Stimulated activated CD4-positive, alpha-beta T cell treated with anti-CD3 and anti-CD28 coated beads, Interleukin-1b, Interleukin-23, amount 100 ng/mL, for 24 hours (primary cell): ENCODE data around the gene ARHGAP10.

Experiments
- DNase-seq, 4 experiments: peaks; one replicate each; pipeline ENCODE4 v3.0.0-alpha.2; 2020; ENCODE audit warnings: low read depth in 4 of 4, low spot score in 1 of 4

The ARHGAP10 gene

DNA sequence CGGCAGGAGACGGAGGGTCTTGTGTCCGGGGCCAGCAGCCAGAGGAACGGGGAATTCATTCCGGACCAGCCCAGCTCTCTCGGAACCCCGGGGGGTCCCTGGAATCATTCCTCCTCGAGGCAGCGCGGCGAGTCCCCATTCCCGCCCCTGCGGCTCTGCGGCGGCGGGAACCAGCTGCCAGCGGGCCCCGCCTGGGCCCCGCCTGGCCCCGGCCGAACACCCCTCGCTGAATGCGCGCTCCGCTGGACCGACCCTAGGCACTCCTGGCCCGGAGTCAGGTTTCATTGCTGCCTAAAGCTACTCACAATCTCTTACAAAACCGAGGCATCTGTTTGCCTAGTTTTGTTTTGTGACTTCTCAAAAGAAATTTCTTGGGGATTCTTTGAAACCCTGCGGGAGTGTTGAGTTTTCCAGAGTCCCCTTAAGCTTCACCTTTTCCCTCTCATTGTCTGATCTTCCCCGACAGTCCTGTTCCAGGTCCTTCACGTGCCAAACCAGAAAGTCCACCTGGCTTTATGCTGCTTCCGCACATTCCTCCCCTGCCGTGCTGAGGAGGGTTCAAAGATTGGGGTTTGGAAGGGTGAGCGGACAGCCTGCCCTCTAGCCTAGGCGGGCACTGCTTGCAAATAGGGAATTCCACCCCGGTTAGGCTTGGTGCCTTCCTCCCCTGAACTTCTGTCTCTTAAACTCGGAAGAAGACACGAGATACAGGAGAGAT lies 789 bp downstream of the ARHGAP10 start:
- DNase-seq = no peak

DNA sequence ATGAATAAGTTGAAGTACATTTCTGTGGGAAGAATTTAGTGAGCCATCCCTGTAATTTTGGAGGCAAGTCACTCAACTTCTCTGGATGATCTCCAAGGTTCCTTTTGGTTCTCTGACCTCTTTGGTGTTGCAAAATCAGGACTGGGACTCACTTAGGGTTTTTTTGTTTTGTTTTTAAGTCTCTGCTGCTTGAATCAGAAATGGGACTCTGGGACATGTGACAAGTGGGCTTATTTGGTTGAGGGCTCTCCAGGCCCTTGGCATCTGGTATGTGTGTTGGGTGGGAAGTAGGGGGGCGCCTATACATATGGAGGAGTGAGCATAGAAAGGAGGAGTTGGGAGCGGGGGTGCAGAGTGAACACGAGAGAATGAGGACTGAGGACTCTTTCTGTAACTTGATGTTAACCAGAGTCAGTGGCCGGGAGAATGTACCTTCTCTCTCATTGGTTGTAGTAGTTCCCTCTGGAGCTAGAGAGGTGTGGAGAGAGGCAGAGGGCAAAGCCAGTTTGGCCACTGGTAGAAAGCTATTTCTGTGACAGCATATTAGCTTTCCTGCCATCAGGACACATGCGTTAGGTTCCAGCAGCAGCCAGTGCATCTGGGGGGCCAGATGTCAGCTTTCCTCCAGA lies 1.9 kb downstream of the ARHGAP10 start:
- DNase-seq = no peak

DNA sequence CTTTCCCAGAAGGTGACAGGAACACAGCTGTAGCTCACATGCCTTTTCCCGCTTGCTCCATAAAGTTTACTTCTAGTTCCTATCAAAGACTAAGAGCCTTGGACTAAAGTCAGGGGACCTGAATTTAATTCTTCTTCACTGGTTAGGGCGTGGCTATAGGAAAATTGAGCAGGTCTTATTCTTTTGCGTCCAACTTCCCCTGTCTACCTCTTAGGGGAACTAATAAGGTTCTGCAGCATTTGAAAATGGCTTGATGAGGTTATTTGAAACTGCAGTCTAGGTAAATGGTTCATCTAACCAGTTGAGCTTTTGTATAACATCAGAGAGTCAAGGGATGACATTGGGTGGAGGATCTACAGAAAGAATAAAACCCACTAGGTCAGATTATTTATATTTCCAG lies 2.6 kb downstream of the ARHGAP10 start:
- DNase-seq = no peak

DNA sequence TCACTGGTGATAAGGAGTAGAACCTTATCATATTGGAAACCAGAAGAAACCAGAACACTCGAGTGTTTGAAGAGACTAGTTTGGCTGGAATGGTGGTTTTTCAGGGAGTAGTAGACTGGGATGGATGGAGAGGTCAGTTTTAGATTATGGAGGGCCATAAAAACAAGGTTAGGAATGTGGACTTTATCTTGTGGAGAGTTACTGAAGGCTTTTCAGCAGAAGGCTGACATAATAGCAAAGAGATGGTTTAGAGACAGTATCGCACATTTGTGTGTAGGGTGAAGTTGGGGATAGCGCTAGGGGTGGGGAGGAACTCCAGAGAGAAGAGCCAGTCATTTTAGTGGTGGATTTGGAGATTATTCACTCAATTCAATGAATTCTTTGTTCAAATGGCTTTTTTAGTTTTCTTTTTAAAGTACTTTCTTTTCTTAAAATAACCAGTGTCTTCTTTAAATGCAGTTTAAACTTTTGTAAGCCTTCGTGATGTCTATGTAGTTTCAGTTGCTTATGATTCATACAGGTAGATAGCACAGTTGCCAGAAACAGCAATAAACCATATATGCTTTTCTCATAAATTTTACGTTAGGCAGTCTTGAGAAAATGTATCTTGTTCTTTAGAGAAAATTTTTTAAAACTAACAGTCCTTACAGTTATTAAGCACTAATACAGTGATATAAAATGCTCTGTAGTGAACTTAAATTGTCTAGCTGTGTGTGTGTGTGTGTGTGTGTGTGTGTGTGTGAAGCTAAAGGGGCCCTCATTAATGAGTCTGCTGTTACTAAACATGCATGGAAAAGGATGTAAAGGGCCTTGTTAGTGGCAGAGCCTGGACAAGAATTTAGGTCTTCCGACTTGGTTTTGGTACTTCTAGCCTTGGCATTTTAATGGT lies 3.8 kb downstream of the ARHGAP10 start:
- DNase-seq = no peak

DNA sequence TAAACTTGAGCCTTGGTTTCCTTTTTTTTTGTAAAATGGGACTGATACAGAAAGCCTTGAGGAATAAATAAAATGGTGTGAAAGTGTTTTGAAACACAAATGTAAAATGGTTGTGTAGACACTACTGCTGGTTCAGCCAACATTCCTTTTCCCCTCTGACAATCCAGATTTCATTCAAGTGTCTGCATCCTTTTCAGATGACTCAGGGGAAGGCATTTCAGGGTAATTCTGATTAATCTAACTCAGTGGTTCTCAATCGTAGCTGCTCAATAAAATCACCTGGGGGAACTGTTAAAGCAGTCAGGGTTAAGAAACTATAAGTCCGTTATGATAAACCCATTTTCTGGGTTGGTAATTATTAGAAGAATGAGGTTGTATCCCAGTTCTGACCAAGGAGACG lies 4.6 kb downstream of the ARHGAP10 start:
- no peak for DNase-seq

DNA sequence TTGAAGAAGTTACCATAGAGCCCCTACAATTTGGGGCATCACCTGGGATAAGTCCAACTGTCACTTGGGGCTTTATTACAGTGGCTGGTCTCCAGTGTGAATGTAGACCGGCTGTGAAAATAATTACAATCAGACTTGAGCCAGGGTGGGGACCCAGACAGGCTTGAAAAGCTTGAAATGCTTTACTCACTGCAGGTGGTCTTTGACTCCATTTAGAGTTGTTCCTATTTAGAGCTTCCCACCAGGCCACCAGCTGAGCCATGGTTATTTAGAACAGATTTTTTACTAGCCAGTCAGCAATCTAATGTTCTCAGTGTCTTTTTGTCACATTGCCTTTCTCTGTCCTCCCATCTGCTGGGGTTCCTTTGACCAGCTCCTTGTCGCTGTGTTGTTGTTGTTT lies 5.7 kb downstream of the ARHGAP10 start:
- no peak for DNase-seq

DNA sequence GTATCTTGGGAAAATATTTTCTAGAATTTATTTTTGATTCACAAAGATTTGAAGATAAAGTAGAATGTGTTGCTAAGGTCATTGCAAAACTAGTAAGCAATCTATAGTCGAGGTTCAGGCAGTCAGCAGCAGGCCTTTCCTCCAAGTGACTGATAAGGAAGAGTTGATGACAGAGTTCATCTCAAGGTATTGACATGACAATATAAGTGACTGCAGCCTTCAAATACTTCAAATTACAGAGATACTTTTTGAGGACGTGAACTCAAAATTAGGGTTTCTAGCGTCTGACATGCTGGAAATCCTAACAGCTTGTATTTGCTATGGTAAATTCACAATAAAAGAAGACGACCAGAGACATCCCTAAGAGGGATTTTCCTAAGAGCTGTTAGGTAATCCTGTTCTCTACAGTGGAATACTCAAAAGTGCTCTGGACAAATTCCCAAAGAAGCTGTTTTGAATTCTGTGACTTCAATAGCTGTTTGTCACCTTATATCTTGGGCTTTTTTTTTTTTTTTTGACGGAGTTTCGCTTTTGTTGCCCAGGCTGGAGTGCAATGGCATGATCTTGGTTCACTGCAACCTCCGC lies 7.4 kb downstream of the ARHGAP10 start:
- DNase-seq = no peak

DNA sequence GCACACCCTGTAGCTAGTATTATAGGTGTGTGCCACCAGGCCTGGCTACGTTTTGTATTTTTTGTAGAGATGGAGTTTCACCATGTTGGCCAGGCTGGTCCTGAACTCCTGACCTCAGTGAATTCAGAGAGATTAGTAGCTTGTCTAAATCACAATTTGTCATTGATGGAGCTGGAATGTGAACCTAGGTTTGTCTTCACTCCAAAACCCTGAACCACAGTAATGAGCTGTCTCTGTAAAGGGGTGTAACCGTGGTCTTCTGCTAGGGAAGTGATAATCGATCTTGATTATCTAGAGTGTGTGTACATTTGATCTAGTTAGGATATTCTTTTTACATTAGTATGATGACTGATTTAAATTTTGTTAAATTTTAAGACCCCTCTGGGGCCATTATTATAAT lies 8.3 kb downstream of the ARHGAP10 start:
- DNase-seq = no peak

DNA sequence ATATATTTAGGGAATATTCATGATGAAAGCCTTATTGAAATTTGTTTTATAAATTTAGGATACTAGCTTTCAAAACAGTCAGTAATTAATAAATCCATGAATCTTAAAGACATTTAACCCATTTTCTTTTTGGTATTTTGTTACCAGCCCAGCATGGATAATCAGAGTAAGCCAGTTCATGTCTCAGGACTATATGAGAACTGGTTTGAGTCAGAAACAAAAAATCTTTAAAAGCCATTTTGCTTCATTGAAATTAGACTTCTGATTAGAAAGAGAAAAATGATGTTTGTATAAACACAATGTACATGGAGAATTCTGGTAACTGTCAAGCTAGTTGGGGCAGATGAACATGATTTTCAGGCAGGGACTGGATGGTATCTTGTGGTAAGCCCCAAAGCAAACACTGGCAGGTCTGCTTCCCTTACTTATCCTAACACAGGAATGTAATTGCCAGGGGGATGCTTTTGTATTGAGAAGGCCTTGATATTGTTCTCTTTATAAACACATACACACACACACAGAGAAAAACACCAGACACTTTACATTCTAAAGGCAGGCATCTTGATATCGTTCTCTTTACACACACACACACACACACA lies 9.4 kb downstream of the ARHGAP10 start:
- no peak for DNase-seq

DNA sequence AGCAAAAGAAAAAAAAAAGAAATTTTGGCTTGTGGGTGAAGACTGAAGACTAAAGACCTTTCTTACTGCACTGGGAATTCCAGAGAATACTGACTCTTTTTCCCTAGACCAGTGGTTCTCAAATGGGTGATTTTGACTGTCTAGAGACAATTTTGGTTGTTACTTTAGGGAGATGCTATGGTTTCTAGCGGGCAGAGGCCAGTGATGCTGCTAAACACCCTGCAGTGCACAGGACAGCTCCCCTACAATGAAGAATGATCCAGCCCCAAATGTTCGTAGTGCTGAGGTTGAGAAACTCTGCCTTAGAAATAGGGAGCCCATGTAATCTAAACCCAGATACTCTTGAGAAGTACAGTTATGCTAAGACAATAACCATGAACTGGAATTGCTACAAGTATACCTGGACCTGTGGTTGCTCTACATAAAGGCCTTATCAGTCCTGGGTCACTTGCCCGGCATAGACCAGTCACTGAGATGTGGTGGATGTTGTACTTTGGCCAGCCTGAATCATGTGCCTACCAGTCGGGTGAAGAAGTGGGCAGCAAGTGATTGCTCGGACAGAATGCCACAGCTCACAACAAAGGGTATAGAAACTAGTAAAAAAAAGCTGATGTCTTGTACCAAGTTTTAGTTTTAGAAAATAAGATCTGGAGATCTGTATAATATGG lies 16.0 kb downstream of the ARHGAP10 start:
- DNase-seq = no peak

DNA sequence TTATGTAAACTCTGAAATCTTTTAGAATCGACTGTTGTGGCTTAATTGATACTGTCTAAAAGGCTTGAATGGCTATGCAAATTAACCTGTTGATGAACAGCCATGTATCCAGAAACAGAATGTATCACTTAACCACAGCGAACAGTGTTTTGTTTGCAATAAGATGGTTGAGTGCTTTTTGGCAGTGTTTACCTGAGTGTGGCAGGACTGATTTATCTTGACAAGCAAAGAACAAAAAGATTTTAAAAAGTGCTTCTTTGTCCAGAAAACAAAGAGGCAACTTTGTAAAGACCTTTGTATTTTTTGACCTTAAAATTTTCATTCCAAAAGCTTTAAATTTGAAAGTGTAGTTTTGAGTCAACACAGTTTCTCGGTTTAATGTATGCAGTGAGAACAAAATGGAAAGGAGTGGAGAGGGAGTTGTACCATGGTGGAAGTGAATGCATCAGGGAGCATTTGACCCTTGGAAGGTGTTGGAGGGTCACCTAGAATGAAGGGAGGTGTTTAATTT lies 18.0 kb downstream of the ARHGAP10 start:
- no peak for DNase-seq

DNA sequence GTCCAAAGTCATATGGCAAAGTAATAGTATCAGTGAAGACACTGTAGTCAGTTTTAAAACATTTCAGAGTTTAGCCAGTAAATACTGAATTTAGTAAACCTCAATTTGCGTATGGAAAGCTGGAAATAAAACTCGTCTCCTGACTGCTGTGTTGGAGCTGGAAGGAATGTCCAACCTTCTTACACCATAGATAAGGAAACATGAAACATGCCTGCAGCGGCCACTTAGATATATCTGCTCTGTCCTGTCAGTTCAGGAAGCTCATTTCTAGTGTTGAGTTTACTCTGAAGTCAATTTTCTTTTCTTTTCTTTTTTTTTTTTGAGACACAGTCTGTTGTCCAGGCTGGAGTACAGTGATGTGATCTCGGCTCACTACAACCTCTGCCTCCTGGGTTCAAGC lies 21.2 kb downstream of the ARHGAP10 start:
- DNase-seq = no peak

DNA sequence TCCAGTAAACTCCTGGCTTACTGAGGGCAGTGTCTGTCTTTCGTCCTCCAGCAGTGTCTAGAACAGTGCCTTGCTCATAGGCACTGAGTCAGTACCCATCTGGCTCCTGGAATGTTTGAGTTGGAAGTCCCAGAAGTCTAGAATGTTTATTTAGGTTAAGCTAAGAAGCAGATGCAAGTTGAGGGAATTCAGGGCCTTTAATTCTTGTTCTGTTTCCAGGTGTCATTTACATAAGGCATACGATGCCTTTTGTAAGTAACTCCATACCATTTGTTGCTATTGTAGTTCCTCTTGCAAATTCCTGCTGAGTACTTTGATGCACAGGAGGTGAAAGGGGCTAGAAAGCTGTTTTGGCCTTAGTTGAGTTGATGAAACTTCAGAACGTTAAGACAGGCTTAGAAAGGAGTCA lies 22.2 kb downstream of the ARHGAP10 start:
- DNase-seq = no peak

DNA sequence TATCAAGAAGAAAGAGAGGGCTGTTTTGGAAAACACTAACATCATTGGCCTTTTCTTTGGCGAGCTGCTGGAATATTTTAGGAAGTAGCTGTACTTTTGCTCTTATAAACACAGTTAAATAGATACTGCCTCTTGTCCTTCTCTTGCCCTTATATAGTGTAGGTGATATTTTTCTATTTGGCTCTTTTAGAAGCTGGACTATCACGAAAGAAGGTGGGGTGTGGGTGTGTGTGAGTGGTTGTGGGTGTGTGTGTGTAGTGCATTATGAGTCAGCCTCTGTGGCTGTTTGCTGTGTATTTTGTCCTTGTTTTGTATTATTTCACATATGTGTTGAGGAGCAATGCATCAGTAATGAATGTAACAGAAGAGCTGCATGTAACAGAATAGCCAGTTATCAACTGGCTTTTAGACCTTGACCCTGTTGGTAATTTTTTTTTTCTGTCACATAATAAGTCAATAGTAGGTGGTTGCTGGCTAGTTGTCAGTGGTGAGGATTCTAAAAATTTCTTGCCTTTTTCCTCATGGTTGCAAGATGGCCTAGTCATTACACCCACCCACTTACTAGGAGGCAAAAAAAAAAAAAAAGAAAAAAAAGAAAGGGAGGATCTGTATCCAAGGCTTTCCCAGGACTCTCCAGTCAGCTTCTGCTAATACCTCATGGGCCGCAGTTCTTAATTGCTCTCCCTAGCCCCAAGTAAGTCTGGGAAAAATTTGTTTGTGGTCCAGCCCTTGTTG lies 23.8 kb downstream of the ARHGAP10 start:
- no peak for DNase-seq

DNA sequence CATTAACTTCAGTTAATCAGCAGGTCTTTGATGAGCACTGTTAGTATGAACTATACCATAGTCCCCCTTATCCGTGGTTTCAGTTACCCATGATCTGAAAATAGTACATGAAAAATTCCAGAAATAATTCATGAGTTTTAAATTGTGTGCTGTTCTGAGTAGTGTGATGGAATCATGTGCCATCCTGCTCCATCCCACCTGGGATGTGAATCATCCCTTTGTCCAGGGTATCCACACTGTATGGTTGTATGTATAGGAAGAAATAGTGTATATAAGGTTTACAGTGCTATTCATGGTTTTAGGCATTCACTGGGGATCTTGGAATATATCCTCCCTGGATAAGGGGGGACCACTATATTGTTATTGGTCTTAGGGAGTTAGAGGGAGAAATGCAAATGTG lies 24.5 kb downstream of the ARHGAP10 start:
- DNase-seq = no peak

DNA sequence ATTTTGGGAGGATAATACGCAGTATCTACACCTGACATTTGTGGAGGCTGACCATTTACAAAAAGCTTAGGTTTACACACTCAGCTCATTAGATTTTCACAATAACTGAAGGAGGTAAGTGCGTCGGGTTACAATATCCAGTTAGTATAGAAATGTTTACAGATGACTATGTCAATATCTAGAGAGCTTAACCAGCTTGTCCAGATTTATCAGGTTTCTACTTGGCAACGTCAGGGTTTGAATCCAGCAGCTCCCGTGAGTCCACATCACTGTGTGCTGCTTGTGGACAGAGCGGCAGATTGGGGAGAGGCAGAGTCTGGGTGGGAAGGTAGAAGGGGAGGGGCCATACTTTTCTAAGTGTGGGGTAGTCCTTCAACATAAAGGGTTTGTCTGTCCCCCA lies 28.3 kb downstream of the ARHGAP10 start:
- DNase-seq = no peak

DNA sequence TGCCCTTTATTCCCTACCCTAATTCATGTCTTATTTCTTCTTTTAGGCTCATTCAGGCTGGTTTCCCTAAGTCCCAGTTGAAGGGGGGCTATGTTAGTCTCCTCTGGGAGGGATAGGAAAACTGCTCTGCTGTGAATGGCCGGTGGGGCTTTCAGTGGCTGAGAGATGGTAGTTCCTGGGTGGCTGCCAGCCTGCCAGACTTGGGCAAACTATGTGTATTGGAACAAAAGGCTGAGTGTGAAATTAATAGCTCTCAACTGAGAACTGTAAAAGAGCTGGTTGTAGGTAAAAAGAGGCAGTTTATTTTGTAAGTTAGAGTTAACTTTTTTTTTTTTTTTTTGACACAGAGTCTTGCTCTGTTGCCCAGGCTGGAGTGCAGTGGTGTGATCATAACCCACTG lies 28.8 kb downstream of the ARHGAP10 start:
- DNase-seq = no peak

DNA sequence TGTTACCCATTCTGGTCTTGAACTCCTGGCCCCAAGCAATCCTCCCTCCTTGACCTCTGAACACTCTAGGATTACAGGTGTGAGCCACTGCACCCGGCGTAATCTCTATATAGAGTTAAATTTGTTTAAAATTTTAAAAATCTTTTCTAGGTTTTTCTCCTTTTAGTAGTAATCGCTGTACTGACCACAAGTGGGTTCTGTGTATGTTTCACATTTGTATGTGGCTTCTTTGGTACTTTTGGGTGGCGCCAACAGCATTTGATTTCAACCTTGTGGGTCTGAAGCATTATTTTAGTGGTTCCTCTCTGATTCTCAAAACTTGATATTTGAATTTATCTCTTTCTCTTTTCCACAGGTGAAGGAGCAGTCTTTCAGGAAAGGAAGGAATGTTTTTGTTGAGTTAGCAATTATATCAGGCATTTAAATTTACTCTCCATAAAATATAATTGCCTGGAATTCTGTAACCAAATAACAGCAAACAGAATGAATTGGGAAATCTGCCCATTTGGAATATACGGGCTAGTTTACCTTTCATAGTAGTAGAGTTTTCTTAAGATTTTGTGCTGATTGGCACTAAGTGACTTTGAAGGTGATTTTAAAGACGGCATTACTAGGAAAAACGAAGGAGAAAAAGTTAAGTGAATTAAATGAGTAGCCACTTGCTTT lies 29.5 kb downstream of the ARHGAP10 start:
- no peak for DNase-seq

DNA sequence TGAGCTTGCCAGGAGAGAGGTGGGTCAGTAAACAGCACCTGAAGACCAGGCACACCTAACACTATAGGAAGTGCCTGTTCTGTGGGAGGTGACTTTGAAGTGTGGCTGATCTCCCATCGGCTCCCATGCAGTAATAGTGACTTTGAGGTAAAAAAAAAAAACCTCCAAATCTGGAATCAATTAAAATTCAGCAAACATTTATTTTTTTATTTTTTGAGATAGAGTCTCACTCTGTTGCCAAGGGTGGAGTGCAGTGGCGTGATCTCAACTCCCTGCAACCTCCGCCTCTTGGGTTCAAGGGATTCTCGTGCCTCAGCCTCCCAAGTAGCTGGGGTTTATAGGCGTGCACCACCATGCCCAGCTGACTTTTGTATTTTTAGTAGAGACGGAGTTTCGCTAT lies 32.4 kb downstream of the ARHGAP10 start:
- DNase-seq = no peak
